ENCODE results near the gene KCNN3.

- TF ChIP-seq SIN3A (IDR thresholded peaks at IDR 0.05; ENCODE audit: borderline replicate concordance, insufficient read depth, low read length) (no peak), REST (IDR thresholded peaks at IDR 0.05; ENCODE audit: insufficient read depth in 1 of 2, low read depth in 2 of 2, low read length in 2 of 2) (no peak), POLR2AphosphoS5 (IDR thresholded peaks at IDR 0.05; ENCODE audit: low read depth, low read length) (no peak)
Measured at GRCh38 chr1:154784924-154785531, 85.1 kb downstream of the KCNN3 start.

Data from PFSK-1 (cell line).